Measurements from ENCODE around the gene GKAP1.

Gene GKAP1

GRCh38 chr9:83765376-83765775 is 52.2 kb downstream of the GKAP1 start:
- peaks cover 0 to 6% of the 10 kb centered on the region in 2 experiments; a peak in 2 of 3 replicates for H3K36me3 ChIP-seq (ENCODE audit: control insufficient read depth in 2 of 2, insufficient read depth in 1 of 2, low read length in 2 of 2)
- H3K27ac ChIP-seq (ENCODE audit: extremely low read depth, low read depth, low read length), result no peak overlapping the region
- no peaks in the 10 kb centered on the region for H3K4me1 ChIP-seq (ENCODE audit: control insufficient read depth, insufficient read depth, low read length)
- POLR2A ChIA-PET, result no interaction called here
- no peak overlapping the region for H3K4me3 ChIP-seq (ENCODE audit: low read depth, low read length)
- CTCF ChIA-PET, result interaction anchor here (0.6 kb wide), 1 partner anchor 145 kb away, joined by 3 read pairs; no protein-coding TSS in a partner anchor
- no peak for TF ChIP-seq ZNF530 (tag by site-specific recombination; IDR thresholded peaks at IDR 0.05; ENCODE audit: low read depth)
- no peak for TF ChIP-seq ZNF600 (tag by site-specific recombination; IDR thresholded peaks at IDR 0.05)
- no peak for TF ChIP-seq FEZF1 (tag by site-specific recombination; IDR thresholded peaks at IDR 0.05)
- no peak for TF ChIP-seq ZNF548 (tag by site-specific recombination; IDR thresholded peaks at IDR 0.05)
- TF ChIP-seq ZNF658 (tag by site-specific recombination; IDR thresholded peaks at IDR 0.05), result no peak
- TF ChIP-seq ZNF114 (tag by site-specific recombination; IDR thresholded peaks at IDR 0.05), result no peak
- TF ChIP-seq, protein P1, sequence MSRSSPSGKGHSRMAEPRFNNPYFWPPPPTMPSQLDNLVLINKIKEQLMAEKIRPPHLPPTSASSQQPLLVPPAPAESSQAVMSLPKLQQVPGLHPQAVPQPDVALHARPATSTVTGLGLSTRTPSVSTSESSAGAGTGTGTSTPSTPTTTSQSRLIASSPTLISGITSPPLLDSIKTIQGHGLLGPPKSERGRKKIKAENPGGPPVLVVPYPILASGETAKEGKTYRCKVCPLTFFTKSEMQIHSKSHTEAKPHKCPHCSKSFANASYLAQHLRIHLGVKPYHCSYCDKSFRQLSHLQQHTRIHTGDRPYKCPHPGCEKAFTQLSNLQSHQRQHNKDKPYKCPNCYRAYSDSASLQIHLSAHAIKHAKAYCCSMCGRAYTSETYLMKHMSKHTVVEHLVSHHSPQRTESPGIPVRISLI (tag by site-specific recombination; IDR thresholded peaks at IDR 0.05), result no peak
- no peak for TF ChIP-seq ZNF561 (tag by site-specific recombination; IDR thresholded peaks at IDR 0.05; ENCODE audit: borderline replicate concordance)
- no peak for TF ChIP-seq ZNF214 (tag by site-specific recombination; IDR thresholded peaks at IDR 0.05; ENCODE audit: borderline replicate concordance)
- TF ChIP-seq ZBTB44 (tag by site-specific recombination; IDR thresholded peaks at IDR 0.05), result no peak
- no peak for TF ChIP-seq ZNF140 (tag by site-specific recombination; IDR thresholded peaks at IDR 0.05)
- TF ChIP-seq ZNF610 (tag by site-specific recombination; IDR thresholded peaks at IDR 0.05; ENCODE audit: borderline replicate concordance), result no peak
- no peak for TF ChIP-seq ZNF175 (tag by site-specific recombination; IDR thresholded peaks at IDR 0.05)
- TF ChIP-seq MZF1 (tag by site-specific recombination; IDR thresholded peaks at IDR 0.05; ENCODE audit: borderline replicate concordance), result no peak
- TF ChIP-seq, protein P2, sequence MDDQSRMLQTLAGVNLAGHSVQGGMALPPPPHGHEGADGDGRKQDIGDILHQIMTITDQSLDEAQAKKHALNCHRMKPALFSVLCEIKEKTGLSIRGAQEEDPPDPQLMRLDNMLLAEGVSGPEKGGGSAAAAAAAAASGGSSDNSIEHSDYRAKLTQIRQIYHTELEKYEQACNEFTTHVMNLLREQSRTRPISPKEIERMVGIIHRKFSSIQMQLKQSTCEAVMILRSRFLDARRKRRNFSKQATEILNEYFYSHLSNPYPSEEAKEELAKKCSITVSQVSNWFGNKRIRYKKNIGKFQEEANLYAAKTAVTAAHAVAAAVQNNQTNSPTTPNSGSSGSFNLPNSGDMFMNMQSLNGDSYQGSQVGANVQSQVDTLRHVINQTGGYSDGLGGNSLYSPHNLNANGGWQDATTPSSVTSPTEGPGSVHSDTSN (CRISPR knock-in tag; IDR thresholded peaks at IDR 0.05), result no peak
- H3K9me3 ChIP-seq (ENCODE audit: control insufficient read depth, insufficient read depth, low read depth, low read length), result no peaks in the 10 kb centered on the region

- H3K27ac ChIP-seq (ENCODE audit: extremely low read depth, low read depth, low read length), result no peak overlapping the region
- ChIA-PET POLR2A (no interaction called here), CTCF (interaction anchor here (1.2 kb wide), 1 partner anchor 134 kb away, joined by 3 read pairs; no protein-coding TSS in a partner anchor)
Measured at GRCh38 chr9:83754383-83754977, 63.1 kb downstream of the GKAP1 start.

More at GRCh38 chr9:83754383-83754977, 63.1 kb downstream of the GKAP1 start:
- H3K4me3 ChIP-seq (ENCODE audit: low read depth, low read length), result no peak overlapping the region
- H3K4me1 ChIP-seq (ENCODE audit: control insufficient read depth, insufficient read depth, low read length), result no peaks in the 10 kb centered on the region
- no peaks in the 10 kb centered on the region for H3K9me3 ChIP-seq (ENCODE audit: control insufficient read depth, insufficient read depth, low read depth, low read length)
- peaks cover 0 to 18% of the 10 kb centered on the region in 2 experiments for H3K36me3 ChIP-seq (ENCODE audit: control insufficient read depth in 2 of 2, insufficient read depth in 1 of 2, low read length in 2 of 2)
- TF ChIP-seq ZNF692 (tag by site-specific recombination; IDR thresholded peaks at IDR 0.05), result no peak

All from HEK293 (cell line).